HG02763 (cell line): ENCODE results near the gene SHC1.

ENCODE experiments used
- ATAC-seq: cut with Tn5 transposase; IDR thresholded peaks from one replicate; pipeline ENCODE4 v1.9.1; 2021; ENCODE audit warnings: mild to moderate bottlenecking, moderate library complexity; ENCODE audit not compliant: unreplicated experiment

The SHC1 gene

DNA sequence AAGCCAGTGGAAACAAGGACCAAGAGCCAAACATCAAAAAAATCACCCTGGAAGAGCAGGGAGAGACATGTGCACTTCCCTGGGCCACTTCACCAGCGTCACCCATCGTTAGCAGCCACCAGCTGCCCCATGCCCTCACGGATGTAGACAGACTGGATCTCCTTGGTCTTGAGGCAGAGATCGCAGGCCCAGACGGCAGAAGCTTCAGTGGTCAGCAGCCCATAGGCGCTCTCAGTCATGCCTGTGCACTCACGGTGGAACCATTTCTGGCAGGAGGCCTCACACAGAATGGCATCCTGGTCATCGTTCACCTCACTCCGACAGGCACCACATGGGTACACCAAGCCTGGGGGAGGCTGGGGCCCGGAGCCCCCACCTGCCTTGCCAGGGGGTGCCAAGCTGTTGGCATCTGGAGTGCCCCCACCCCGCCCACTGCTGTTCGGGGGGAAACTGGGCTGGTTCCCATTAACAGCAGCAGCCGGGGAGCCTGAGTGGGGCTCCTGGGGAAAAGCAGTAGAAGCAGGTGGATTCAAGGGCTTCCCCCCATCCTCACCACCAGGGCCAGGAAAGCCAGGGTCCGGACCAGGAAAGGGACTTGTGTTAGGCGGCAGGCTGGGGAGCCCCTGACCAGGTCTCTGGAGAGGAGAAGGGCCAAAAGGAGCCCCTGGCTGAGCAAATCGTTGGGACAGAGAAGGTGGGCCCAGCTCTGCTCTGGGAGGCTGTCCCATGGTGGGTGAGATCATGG lies 11.7 kb downstream of the SHC1 start:
- ATAC-seq: no peak

DNA sequence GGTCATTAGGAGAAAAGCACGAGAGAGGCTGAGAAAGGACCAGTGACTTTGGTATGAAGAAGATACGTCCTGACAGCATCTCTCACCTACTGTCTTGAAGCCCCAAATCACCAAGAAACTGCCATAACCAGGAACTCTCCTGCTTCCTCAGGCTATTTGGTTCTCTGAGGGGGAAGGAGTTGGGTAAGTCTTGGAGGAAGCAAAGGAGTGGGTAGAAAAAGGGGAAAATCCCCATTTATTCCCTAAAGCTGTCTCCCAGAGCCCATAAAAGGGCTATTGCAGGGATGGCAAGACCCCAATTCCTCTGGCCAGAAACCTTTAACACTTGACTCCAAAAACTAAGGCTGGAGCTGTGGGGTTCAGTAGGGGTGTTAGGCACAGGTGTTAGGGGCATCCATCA lies 12.5 kb downstream of the SHC1 start:
- ATAC-seq: no peak

DNA sequence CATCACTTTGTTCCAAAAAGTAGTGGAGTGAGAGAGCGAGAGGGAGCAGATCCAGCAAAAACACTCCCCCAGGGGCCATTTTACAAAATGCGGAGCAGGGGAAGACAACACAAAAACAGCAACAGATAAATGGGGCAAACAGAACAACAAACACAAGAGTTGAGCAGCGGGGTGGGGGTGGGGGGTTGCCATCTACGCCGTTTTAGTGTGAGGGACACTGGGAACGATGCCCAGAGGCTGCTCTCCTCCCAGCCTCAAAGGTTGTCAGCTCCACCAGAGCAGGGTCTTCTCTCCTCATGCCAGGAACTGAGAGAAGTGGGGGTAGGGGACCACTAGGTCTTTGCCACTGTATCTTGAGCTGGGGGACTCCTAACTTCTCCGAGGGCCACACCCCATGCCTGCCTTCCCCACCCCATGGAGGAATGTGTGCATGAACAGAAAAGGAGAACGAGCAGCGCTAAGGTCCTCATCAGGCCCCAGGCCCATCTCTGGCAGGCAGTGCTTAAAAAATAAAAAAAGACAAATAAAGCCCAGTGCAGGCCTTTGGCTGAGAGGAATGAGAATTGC lies 13.4 kb downstream of the SHC1 start:
- no peak for ATAC-seq

DNA sequence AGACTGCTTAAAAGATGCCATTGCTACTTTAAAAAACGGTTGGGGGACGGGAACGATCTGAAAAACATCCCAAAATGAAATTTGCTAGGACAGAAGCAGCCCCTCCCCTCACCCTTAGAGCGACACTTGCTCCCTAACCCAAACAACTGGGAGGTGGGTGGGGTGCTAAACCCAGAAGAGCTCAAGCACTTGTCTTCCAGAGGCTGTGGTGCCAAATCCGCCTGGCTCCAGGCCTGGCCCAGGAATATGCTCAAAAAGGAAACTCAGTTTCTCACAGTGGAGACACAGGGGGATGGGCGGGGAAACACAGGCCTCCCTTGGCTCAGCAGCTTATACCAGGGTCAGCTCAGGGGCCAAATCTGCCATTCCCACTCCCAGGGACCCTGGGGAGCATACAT lies 14.0 kb downstream of the SHC1 start:
- no peak for ATAC-seq

GRCh38 chr1:154955718-154956543 lies 14.6 kb downstream of the SHC1 start, which contains the start of gene PBXIP1:
Gene PBXIP1, minus strand, starts transcription at chr1:154956099. Its CDS starts 2,378 bp downstream, at chr1:154953721.
- peak; percentile 63 for ATAC-seq

DNA sequence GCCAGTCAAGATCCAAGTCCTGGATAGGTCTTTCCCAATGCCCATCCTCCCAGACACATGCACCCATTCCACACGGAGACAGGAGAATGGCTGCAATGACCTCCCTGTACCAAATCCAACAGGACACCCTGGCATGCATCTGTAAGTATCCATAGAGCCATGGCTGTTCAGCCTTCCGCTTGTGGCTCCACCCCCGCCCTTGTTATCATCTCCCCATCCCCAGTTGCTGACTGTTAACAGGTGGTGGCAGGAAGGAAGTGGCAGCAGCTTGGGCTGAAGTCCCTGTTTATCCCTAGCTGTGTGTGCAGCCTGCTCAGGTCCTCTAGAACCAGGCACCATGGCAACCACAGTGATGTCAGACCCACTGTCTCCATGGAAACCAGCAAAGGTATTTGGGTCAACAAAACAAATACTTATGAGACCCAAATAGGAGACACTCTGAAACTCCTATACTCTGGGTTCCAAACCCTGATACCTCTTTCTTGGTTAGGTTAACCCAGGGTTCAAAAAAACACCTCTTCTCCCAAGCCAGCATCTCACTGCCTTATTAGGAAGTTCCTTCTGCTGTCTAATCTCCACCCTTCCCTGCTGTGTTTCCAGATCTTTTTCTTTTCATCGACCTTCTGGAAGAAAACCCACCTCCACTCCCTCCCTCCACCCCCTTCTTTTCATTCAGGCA lies 15.4 kb downstream of the SHC1 start:
- ATAC-seq: peak; percentile 51

DNA sequence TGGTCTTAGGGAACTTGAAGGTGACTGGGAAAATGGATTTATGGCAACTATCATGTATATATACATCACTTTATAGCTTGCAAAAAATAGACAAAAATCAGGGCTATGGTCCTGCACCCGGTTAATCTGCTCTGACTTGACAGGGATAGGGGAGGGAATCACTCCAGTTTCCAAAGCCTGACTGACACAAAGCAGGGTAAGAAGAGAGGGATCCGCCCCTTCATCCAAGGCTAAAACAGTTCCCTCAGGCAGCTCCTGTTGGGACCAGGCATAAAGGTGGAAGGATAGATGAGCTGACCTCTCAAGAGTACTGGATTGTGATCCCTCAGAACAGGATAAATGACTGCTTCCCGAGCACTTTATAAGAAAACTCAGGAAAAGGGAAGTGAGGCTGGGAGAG lies 16.0 kb downstream of the SHC1 start:
- no peak for ATAC-seq

- ATAC-seq: no peak
These were observed 16.9 kb downstream of the SHC1 start for GRCh38 chr1:154953611-154954038.

- no peak for ATAC-seq
These were observed 17.9 kb downstream of the SHC1 start for GRCh38 chr1:154952664-154953063.

DNA sequence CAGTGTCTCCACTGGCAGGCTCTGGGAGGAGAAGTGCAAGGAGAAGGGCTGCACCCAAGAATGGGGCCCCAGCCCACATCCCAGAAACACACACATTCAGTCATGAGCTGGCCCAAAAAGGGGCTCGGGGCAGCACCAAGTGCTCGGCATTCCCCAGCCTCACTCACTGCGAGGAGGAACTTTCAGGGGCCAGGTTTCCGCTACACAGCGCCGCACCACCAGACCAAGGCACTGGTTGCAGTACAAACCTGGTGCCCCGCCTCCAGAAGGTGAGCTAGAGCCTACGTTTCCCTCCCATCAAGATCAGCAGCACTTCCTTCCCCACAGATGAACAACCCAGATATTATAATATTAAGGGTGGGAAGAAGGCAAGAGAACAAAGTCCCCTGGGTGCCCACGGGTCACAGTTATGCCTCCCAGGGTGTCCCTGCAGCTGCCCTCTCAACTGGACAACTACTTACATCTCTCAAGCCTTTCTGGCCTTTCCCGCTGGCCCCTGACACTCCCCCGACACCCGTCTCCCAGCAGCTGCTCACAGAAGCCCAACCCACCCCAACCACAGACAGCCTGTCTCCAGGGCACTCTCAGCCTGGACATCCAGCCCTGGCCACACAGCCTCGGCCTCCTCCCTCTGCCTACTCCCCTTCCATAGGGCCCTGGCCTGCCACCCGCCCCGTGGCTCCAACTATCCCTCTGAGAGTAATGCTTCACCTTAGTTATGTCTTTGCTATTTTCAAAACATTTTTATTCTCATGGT lies 18.5 kb downstream of the SHC1 start:
- ATAC-seq: no peak

- ATAC-seq: no peak
These were observed 22.5 kb downstream of the SHC1 start for GRCh38 chr1:154948079-154948478.

DNA sequence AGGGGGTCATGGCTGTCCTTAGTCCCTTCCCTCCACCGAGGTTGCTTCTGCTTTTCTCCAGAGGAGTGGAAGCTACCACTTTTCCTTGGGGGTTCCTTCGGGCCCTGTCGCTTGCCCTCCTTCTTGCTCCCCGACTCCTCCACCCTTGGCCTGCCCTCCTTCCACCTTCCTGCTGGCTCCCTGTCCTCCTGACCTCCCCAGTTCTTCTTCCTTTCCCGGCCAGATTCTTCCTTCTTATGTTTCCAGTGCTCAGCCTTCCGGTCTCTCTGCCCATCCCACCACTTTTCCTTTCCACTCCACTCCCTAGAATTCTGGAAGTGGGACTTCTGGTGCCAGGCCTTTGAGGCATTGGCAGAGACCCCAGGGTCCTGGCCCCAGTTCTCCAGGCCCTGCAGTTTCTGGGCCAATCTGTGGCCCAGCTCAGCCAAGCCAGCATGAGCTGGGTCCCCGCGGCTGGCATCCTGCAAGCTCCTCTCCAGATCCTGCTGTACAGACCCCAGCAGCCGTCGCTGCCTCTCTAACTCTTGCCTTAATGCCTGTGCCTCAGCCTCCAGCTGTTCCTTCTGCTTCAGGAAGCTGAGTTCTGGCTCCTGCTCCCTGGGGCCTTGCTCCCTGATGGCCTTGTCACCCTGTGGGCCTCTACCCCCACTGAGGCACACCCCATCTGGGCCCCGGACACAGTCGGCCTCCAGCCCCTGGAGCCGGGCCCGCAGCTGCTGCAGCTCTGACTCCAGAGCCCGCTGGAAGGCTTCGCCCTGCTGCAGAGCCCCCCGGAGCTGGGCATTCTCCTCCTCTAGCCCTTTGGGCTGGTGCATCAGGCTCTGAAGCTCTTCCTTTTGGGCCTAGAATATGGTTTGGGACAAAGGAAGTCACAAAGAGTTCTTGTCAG lies 24.3 kb downstream of the SHC1 start:
- ATAC-seq: no peak

GRCh38 chr1:154945160-154945961 lies 25.2 kb downstream of the SHC1 start:
- ATAC-seq: no peak

GRCh38 chr1:154944401-154945159 lies 26.0 kb downstream of the SHC1 start:
- no peak for ATAC-seq

- no peak for ATAC-seq
These were observed 26.7 kb downstream of the SHC1 start for GRCh38 chr1:154943649-154944400.

DNA sequence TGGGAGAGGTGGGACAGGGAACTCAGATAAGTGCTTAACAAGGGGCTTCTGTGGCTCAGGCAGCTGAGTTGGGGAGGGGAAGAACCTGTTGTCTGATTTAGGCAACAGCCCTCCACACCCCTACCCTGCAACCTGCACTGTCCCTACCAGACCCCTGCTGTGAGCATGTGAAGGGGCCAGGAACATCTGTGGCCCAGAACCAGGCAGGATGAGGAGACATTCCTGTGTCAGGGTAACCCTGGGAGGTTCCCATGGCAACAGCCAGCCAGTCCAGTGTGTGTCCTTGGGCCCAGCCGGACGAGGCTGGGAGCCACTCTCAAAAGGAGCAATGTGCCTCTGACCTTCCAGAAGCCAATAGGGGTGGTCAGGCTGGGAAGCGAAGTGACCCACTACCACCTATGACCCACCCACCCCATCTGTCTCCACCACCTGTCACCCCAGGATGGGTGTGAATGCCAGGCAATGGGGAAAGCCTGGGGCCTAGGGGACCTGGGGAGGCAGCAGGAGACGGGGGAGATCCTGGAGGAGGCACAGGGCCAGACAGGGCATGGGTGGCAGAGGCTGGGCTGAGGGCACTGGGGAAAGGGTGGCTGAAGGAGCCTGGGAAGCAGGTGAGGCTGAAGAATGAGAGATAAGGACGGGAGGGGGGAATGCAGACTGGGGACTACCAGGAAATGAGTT lies 29.1 kb downstream of the SHC1 start:
- ATAC-seq: no peak
